Smooth muscle cell (in vitro differentiated cells): Measurements from ENCODE around the gene SLC6A13. TPM values are rescaled to one million over a fixed set of nuclear protein-coding genes. Genes with fewer than 3 reads are reported as not detected.

Source experiments
- DNase-seq: peaks from one replicate; lab custom pipeline; 2025; ENCODE audit not compliant: unreplicated experiment; lab: John Stamatoyannopoulos, UW
- H2AFZ ChIP-seq: fragments of 200-600 bp; sonication (generic); 2 replicates; pipeline ENCODE4 v1.6.0; 2016; ENCODE audit warnings: antibody characterized with exemption, low read depth, mild to moderate bottlenecking
- H3F3A ChIP-seq: fragments of 200-600 bp; sonication (generic); 2 replicates; pipeline ENCODE4 v1.6.0; 2017; ENCODE audit warnings: antibody characterized with exemption, low read depth
- H3K27ac ChIP-seq: fragments of 200-600 bp; sonication (generic); 2 replicates; pipeline ENCODE4 v1.5.1; 2016; ENCODE audit warnings: low read depth, mild to moderate bottlenecking
- H3K27me3 ChIP-seq: fragments of 200-600 bp; sonication (generic); 2 replicates; pipeline ENCODE4 v1.6.1; 2016; ENCODE audit warnings: low read depth, mild to moderate bottlenecking
- H3K36me3 ChIP-seq: fragments of 200-600 bp; sonication (generic); 2 replicates; pipeline ENCODE4 v1.5.1; 2016; ENCODE audit warnings: low read depth
- H3K4me1 ChIP-seq: fragments of 200-600 bp; sonication (generic); 2 replicates; pipeline ENCODE4 v1.5.1; 2016; ENCODE audit warnings: low read depth
- H3K4me2 ChIP-seq: fragments of 200-600 bp; sonication (generic); 2 replicates; pipeline ENCODE4 v1.6.0; 2016; ENCODE audit warnings: mild to moderate bottlenecking
- H3K4me3 ChIP-seq: fragments of 200-600 bp; sonication (generic); 2 replicates; pipeline ENCODE4 v1.5.1; 2016; ENCODE audit warnings: mild to moderate bottlenecking
- H3K79me2 ChIP-seq: fragments of 200-600 bp; sonication (generic); 2 replicates; pipeline ENCODE4 v1.6.0; 2016; ENCODE audit warnings: low read depth, mild to moderate bottlenecking
- H3K9ac ChIP-seq: fragments of 200-600 bp; sonication (generic); 2 replicates; pipeline ENCODE4 v1.6.0; 2016; ENCODE audit warnings: low read depth
- H3K9me3 ChIP-seq: fragments of 200-600 bp; sonication (generic); replicated peaks from 2 replicates; pipeline ENCODE4 v1.5.1; 2016; ENCODE audit warnings: low read depth
- H4K20me1 ChIP-seq: fragments of 200-600 bp; sonication (generic); 2 replicates; pipeline ENCODE4 v1.6.0; 2016; ENCODE audit warnings: low read depth
- CTCF ChIP-seq: fragments of 200-600 bp; sonication (generic); IDR thresholded peaks from 2 replicates; pipeline ENCODE4 v1.5.1; 2017; ENCODE audit warnings: borderline replicate concordance, mild to moderate bottlenecking, antibody characterized with exemption; ENCODE audit not compliant: insufficient read depth, poor library complexity, severe bottlenecking
- WGBS: methylation state at CpG from one replicate; pipeline ENCODE4 v1.1.7; 2016; ENCODE audit warnings: low lambda C conversion rate; 5-methylcytosine and 5-hydroxymethylcytosine counted together
- polyA plus RNA-seq: library from polyadenylated mRNA; unstranded; fragments of >200 nt; fragmentation: Nextera tagmentation; extraction: Ambion mirVana; gene quantifications from 2 replicates; pipeline ENCODE4 v1.2.1, GENCODE V29; 2016
- total RNA-seq: library from RNA; depleted of rRNA; stranded (reverse); fragments of >200 nt; gene quantifications from 2 replicates; pipeline ENCODE4 v1.2.3, GENCODE V29; 2014

SLC6A13 gene
- total and polyA plus RNA-seq, 2 experiments from 2014 or later = 0.45 to 0.66 TPM

- 93% methylated on average over 3 of the region's 3 CpGs for WGBS
- Histone ChIP-seq H3K4me1 (peaks cover 8% of the 10 kb centered on the region), H2AFZ (no peak overlapping the region), H4K20me1 (no peaks in the 10 kb centered on the region), H3K36me3 (no peaks in the 10 kb centered on the region), H3K27me3 (no peaks in the 10 kb centered on the region), H3K9me3 (no peaks in the 10 kb centered on the region), H3K4me2 (no peak overlapping the region), H3K79me2 (no peaks in the 10 kb centered on the region), H3K9ac (no peak overlapping the region), H3F3A (no peaks in the 10 kb centered on the region), H3K27ac (no peak overlapping the region), H3K4me3 (no peak overlapping the region)
- no peak for TF ChIP-seq CTCF
- DNase-seq = no peak
These were observed 29.0 kb downstream of the SLC6A13 start for GRCh38 chr12:233615-233968.

GRCh38 chr12:232731-233614 lies 29.7 kb downstream of the SLC6A13 start:
- H4K20me1 ChIP-seq = no peaks in the 10 kb centered on the region
- no peak overlapping the region for H2AFZ ChIP-seq
- H3K4me3 ChIP-seq = no peak overlapping the region
- H3K9me3 ChIP-seq = no peaks in the 10 kb centered on the region
- no peak overlapping the region for H3K4me2 ChIP-seq
- no peak for TF ChIP-seq CTCF
- H3K79me2 ChIP-seq = no peaks in the 10 kb centered on the region
- H3K27me3 ChIP-seq = no peaks in the 10 kb centered on the region
- no peaks in the 10 kb centered on the region for H3F3A ChIP-seq
- H3K9ac ChIP-seq = no peak overlapping the region
- 78% methylated on average over 19 of the region's 19 CpGs for WGBS
- no peak for DNase-seq
- peaks cover 8% of the 10 kb centered on the region for H3K4me1 ChIP-seq
- H3K36me3 ChIP-seq = no peaks in the 10 kb centered on the region
- H3K27ac ChIP-seq = no peak overlapping the region

- no peaks in the 10 kb centered on the region for H3K27me3 ChIP-seq
These were observed 31.5 kb downstream of the SLC6A13 start for GRCh38 chr12:230925-231671.

More at GRCh38 chr12:230925-231671, 31.5 kb downstream of the SLC6A13 start:
- Histone ChIP-seq H2AFZ (no peak overlapping the region), H3K4me2 (no peak overlapping the region), H3K9ac (no peak overlapping the region), H3K4me1 (peaks cover 8% of the 10 kb centered on the region), H3K4me3 (no peak overlapping the region), H3K79me2 (no peaks in the 10 kb centered on the region), H3K27ac (no peak overlapping the region), H3K36me3 (no peaks in the 10 kb centered on the region), H4K20me1 (no peaks in the 10 kb centered on the region), H3K9me3 (no peaks in the 10 kb centered on the region), H3F3A (no peaks in the 10 kb centered on the region)
- DNase-seq = no peak
- TF ChIP-seq CTCF = no peak
- 79% methylated on average over 14 of the region's 14 CpGs for WGBS
